Measurements from ENCODE around the gene SLF2.

DNA sequence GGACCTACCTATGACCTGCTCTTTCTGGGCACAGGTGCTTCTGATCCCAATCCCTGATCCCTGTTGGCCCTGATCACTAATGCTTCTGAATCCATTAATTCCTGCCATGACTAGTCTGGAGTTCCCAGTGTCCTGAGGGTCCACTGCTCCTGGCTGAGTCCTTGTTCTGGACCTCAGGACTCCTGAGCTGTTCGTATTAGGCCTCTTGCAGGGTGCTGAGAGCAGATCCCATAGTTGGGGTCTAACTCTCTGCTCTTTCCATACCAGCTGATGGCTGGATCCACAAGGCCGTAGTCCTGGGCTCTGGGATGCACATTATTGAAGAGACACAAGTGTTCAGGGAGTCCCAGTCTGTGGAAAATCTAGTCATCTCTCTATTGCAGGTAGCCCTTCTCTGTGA is 67.5 kb downstream of the SLF2 start:
- TF ChIP-seq, protein P1, sequence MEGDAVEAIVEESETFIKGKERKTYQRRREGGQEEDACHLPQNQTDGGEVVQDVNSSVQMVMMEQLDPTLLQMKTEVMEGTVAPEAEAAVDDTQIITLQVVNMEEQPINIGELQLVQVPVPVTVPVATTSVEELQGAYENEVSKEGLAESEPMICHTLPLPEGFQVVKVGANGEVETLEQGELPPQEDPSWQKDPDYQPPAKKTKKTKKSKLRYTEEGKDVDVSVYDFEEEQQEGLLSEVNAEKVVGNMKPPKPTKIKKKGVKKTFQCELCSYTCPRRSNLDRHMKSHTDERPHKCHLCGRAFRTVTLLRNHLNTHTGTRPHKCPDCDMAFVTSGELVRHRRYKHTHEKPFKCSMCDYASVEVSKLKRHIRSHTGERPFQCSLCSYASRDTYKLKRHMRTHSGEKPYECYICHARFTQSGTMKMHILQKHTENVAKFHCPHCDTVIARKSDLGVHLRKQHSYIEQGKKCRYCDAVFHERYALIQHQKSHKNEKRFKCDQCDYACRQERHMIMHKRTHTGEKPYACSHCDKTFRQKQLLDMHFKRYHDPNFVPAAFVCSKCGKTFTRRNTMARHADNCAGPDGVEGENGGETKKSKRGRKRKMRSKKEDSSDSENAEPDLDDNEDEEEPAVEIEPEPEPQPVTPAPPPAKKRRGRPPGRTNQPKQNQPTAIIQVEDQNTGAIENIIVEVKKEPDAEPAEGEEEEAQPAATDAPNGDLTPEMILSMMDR (conservative IDR thresholded peaks at IDR 0.05): no peak
- no peak for TF ChIP-seq EZH2 (IDR thresholded peaks at IDR 0.05; ENCODE audit: low read depth)

Data from PC-9 (cell line).